Uterus (tissue), 2 donors: ENCODE data around the gene PRKD1.

Experiments
- CTCF ChIP-seq, 4 experiments: fragments of 200-600 bp in 2 of 4; fragments of 450-650 bp in 2 of 4; sonication (generic) in 2 of 4; IDR thresholded peaks; one replicate each; pipeline ENCODE4 v1.5.1; 2016 to 2019; ENCODE audit warnings: antibody characterized with exemption in 4 of 4, mild to moderate bottlenecking in 2 of 4, moderate library complexity in 1 of 4
- POLR2A ChIP-seq, 2 donors: fragments of 450-650 bp; IDR thresholded peaks; one replicate each; pipeline ENCODE4 v1.6.1; 2016; ENCODE audit warnings: antibody characterized with exemption in 2 of 2, mild to moderate bottlenecking in 1 of 2, moderate library complexity in 1 of 2

- TF ChIP-seq POLR2A (IDR thresholded peaks at IDR 0.05): no peak
- no peak for TF ChIP-seq CTCF (IDR thresholded peaks at IDR 0.05)
Measured at GRCh38 chr14:29821661-29822429, 105.8 kb downstream of the PRKD1 start.
